ENCODE data around the gene CEACAM8. TPM values are rescaled to one million over a fixed set of nuclear protein-coding genes. Genes with fewer than 3 reads are reported as not detected.
"Not testable (repeated sequence)": the region's sequence is repeated elsewhere in the genome, so short reads cannot be mapped to it uniquely, and the experiment has no call there.

The CEACAM8 gene
- total RNA-seq, 1 donor from 2014 or later: not detected

DNA sequence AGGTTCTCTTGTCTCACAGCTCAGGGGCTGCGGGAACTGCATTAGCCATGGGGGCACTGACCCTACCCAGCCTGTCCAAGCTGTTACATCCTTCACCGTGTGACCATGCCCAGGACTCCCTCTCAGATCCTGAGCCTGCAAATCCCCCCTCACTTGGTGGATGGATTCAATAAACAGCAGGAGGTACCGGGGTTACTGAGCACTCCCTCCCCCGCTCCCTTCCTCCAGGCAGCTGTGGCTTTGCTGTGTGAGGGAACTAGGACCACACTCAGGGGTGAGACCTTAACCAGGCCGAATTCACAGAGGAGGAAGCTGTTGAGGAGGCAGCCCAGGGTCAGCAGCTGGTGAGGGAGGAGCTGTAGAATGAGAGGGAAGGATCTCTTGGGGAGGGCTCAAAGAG is 39.4 kb downstream of the CEACAM8 start:
- Histone ChIP-seq H3K9me3 (no peaks in the 10 kb centered on the region), H3K27me3 (no peaks in the 10 kb centered on the region), H3K27ac (no peak overlapping the region), H3K36me3 (no peaks in the 10 kb centered on the region), H3K4me1 (no peaks in the 10 kb centered on the region), H3K4me3 (no peak overlapping the region)
- intact Hi-C loops (cut with DNase I): no loop called here
- TF ChIP-seq POLR2A (IDR thresholded peaks at IDR 0.05) (no peak), POLR2AphosphoS5 (IDR thresholded peaks at IDR 0.05; ENCODE audit: insufficient read depth in 1 of 2, low read depth in 1 of 2) (no peak)
- TF ChIP-seq, protein P1, sequence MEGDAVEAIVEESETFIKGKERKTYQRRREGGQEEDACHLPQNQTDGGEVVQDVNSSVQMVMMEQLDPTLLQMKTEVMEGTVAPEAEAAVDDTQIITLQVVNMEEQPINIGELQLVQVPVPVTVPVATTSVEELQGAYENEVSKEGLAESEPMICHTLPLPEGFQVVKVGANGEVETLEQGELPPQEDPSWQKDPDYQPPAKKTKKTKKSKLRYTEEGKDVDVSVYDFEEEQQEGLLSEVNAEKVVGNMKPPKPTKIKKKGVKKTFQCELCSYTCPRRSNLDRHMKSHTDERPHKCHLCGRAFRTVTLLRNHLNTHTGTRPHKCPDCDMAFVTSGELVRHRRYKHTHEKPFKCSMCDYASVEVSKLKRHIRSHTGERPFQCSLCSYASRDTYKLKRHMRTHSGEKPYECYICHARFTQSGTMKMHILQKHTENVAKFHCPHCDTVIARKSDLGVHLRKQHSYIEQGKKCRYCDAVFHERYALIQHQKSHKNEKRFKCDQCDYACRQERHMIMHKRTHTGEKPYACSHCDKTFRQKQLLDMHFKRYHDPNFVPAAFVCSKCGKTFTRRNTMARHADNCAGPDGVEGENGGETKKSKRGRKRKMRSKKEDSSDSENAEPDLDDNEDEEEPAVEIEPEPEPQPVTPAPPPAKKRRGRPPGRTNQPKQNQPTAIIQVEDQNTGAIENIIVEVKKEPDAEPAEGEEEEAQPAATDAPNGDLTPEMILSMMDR (IDR thresholded peaks at IDR 0.05): no peak
- no peak for DNase-seq (ENCODE audit: extremely low spot score in 2 of 2)

DNA sequence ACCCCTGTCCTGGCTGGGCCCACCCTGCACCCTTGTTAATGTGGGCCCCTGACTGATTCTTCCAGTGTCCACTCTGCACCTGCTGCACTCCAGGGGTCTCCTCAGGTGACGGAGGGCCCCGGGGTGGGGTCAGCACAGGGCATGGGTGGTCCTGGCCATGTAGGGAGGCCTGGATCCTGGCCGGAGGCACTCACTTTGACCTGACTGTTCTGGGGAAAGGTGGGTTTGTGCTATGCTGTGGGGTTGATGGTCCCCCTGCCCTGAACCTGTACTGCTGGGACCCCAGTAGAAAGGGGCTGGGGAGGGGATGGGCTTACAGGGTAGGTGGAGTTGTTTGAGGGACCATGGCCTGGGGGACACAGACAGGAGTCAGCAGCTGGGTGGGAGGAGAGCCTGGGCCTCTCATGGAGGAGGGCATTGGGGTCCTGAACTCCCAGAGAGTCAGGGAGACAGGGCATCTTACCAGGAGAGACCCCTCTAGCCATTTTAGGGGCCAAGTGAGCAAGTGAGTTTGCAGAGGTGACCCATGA is 40.6 kb downstream of the CEACAM8 start:
- no peaks in the 10 kb centered on the region for H3K27me3 ChIP-seq
- H3K4me1 ChIP-seq: no peaks in the 10 kb centered on the region
- TF ChIP-seq POLR2AphosphoS5 (IDR thresholded peaks at IDR 0.05; ENCODE audit: insufficient read depth in 1 of 2, low read depth in 1 of 2): no peak
- TF ChIP-seq, protein P1 (IDR thresholded peaks at IDR 0.05): no peak
- no peak for TF ChIP-seq POLR2A (IDR thresholded peaks at IDR 0.05)
- no peak overlapping the region for H3K4me3 ChIP-seq
- H3K9me3 ChIP-seq: no peaks in the 10 kb centered on the region
- H3K27ac ChIP-seq: no peak overlapping the region
- no peak for DNase-seq (ENCODE audit: extremely low spot score in 2 of 2)
- intact Hi-C loops (cut with DNase I): no loop called here
- no peaks in the 10 kb centered on the region for H3K36me3 ChIP-seq

DNA sequence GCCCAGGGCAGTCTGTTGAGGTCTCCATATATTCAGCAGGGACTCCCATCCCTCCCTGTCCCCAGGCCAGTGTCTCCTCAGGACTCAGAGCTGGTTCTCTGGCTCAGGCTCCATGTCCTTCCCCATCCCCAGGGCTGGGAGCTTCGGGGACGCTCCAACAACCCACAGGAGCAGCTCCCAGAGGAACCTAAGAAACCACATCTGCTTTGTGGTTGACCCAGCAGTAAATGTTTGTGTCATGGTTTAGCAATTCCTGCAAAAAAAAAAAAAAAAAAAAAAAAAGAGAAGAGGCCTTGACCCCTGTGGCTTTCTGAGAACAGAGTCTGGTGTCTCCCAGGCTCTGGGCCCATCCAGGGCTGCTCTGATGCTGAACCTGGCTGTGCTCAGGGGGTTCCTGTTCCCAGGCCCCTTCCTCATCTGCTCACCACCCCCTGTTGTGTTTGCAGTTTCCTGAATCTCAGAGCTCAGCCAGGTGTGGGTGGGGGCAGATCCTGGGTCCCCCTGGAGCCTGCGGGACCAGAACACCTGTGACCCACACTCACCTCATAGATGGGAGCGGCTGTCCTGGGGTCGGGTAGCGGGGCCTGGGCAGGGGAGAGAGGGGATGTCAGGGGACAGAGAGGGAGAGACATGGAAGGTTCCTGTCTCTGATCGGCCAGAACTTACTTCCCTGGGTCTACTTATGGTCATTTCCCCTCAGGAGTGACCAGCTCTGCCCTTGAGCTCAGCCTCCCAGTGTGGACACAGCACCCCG is 41.3 kb downstream of the CEACAM8 start:
- Histone ChIP-seq H3K27me3 (no peaks in the 10 kb centered on the region), H3K36me3 (no peaks in the 10 kb centered on the region), H3K4me1 (no peaks in the 10 kb centered on the region), H3K27ac (no peak overlapping the region), H3K4me3 (no peak overlapping the region), H3K9me3 (no peaks in the 10 kb centered on the region)
- intact Hi-C loops (cut with DNase I): no loop called here
- no peak for DNase-seq (ENCODE audit: extremely low spot score in 2 of 2)
- TF ChIP-seq POLR2AphosphoS5 (IDR thresholded peaks at IDR 0.05; ENCODE audit: insufficient read depth in 1 of 2, low read depth in 1 of 2) (no peak), POLR2A (IDR thresholded peaks at IDR 0.05) (no peak)
- TF ChIP-seq, protein P1 (IDR thresholded peaks at IDR 0.05): no peak

DNA sequence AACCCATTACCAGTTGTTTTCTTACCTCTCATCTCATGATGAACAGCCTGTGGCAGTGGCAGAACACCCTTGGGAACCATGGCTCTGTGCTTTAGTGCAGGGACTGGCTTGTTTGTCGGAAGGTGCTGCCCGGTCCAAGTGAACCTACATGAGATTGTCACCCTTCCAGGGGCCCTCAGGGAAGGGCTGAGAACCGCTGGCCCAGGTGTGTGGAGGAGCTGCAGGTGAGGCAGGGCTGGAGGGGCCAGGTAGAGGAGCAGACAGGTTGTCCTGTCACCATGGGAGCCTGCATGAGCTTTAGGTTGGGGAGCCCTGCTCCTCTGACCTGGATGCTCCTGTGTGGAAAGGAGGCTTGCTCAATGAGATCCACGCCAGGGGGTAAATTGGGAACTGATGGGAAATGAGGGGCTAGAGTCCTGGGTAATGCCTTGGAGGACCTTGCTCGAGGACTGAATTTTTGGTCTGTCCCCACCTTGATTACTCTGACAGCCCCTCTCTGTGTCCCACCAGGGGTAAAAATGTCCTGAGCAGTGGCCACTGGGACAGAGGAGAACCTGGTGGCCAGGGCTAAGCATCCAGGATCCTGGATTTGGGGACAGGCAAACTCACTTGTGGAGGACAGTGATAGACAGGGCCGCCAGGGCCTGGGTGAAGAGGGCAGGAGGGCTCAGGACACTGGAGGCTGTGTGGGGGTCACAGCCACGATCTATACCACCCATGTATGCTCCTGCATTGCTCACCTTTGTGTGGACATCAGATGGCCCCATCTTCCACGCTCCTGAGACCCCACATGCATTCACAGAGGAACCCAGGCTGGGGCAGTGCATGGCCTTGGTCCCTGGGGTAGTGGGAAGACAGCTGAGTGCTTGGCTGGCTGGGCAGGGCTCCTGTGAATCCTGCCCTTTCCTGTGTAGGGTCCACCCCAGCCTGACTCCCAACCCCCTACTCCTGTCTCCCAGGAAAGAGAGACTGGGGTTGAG is 42.3 kb downstream of the CEACAM8 start:
- no peak for DNase-seq (ENCODE audit: extremely low spot score in 2 of 2)
- Histone ChIP-seq H3K9me3 (no peaks in the 10 kb centered on the region), H3K4me3 (no peak overlapping the region), H3K36me3 (no peaks in the 10 kb centered on the region), H3K4me1 (no peaks in the 10 kb centered on the region), H3K27me3 (no peaks in the 10 kb centered on the region), H3K27ac (no peak overlapping the region)
- no peak for TF ChIP-seq POLR2A (IDR thresholded peaks at IDR 0.05)
- TF ChIP-seq, protein P1 (IDR thresholded peaks at IDR 0.05): no peak
- no peak for TF ChIP-seq POLR2AphosphoS5 (IDR thresholded peaks at IDR 0.05; ENCODE audit: insufficient read depth in 1 of 2, low read depth in 1 of 2)
- intact Hi-C loops (cut with DNase I): no loop called here

DNA sequence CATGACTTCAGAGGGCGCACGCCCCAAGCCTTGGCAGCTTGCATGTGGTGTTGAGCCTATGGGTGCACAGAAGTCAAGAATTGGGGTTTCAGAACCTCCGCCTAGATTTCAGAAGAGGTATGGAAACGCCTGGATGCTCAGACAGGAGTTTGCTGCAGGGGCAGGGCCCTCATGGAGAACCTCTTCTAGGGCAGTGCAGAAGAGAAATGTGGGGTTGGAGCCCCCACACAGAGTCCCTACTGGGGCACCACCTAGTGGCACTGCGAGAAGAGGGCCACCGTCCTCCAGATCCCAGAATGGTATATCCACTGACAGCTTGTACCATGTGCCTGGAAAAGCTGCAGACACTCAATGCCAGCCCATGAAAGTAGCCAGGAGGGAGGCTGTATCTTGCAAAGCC is 44.2 kb downstream of the CEACAM8 start:
- DNase-seq (ENCODE audit: extremely low spot score in 2 of 2); intact Hi-C loops (cut with DNase I); H3K4me3 ChIP-seq: not testable (repeated sequence)

DNA sequence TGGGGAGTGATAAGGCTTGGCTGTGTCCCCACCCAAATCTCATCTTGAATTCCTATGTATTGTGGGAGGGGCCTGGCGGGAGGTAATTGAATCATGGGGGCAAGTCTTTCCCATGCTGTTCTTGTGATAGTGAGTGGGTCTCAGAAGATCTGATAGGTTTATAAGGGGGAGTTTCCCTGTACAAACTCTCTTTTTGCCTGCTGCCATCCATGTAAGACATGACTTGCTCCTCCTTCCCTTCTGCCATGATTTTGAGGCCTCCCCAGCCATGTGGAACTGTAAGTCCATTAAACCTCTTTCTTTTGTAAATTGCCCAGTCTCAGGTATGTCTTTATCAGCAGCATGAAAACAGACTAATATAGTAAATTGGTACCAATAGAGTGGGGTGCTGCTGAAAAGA is 45.7 kb downstream of the CEACAM8 start:
- H3K9me3 ChIP-seq; intact Hi-C loops (cut with DNase I); H3K4me3 ChIP-seq: not testable (repeated sequence)

More for the DNA sequence above, 44.2 kb downstream of the CEACAM8 start:
- not testable (repeated sequence) for H3K27me3 ChIP-seq, H3K4me1 ChIP-seq, H3K9me3 ChIP-seq, H3K36me3 ChIP-seq, H3K27ac ChIP-seq

More for the DNA sequence above, 45.7 kb downstream of the CEACAM8 start:
- not testable (repeated sequence) for H3K27me3 ChIP-seq; H3K36me3 ChIP-seq; DNase-seq (ENCODE audit: extremely low spot score in 2 of 2); H3K4me1 ChIP-seq; H3K27ac ChIP-seq

Data from vagina (tissue), 2 donors.